GM23248 (cell line): ENCODE results near the gene CDC14A.

ENCODE experiments used
- EZH2 ChIP-seq: fragments of 200-600 bp; sonication (generic); IDR thresholded peaks from 2 replicates; pipeline ENCODE4 v1.6.1; 2018; ENCODE audit warnings: antibody characterized with exemption, mild to moderate bottlenecking; ENCODE audit not compliant: insufficient read depth, poor library complexity, severe bottlenecking
- EZH2phosphoT487 ChIP-seq: fragments of 200-600 bp; sonication (generic); IDR thresholded peaks from 2 replicates; pipeline ENCODE4 v1.6.1; 2018; ENCODE audit warnings: antibody characterized with exemption, moderate library complexity, mild to moderate bottlenecking, low read depth; ENCODE audit not compliant: insufficient read depth

GRCh38 chr1:100516857-100517256 lies 164.6 kb downstream of the CDC14A start:
- TF ChIP-seq EZH2phosphoT487 (no peak), EZH2 (no peak)
